ENCODE measurements around the gene PPP4R1. TPM values are rescaled to one million over a fixed set of nuclear protein-coding genes. Genes with fewer than 3 reads are reported as not detected.

The PPP4R1 gene
- total and polyA plus RNA-seq, 8 donors: 97.6 to 163 (median 109) TPM

GRCh38 chr18:9629709-9630108, 15.3 kb upstream of the PPP4R1 start:
- DNase-seq (no peak), ATAC-seq (peak; percentile 59)
- Histone ChIP-seq H3K4me1 (no peaks in the 10 kb centered on the region), H3K4me3 (no peak overlapping the region), H3K36me3 (no peaks in the 10 kb centered on the region), H3K9me3 (no peaks in the 10 kb centered on the region), H3K27ac (no peak overlapping the region), H3K27me3 (no peaks in the 10 kb centered on the region)
- intact Hi-C loops (cut with DNase I): no loop called here
- no peak for TF ChIP-seq CTCF (IDR thresholded peaks at IDR 0.05)

GRCh38 chr18:9628984-9629383, 14.6 kb upstream of the PPP4R1 start:
- Histone ChIP-seq H3K9me3 (no peaks in the 10 kb centered on the region), H3K27me3 (no peaks in the 10 kb centered on the region), H3K36me3 (no peaks in the 10 kb centered on the region), H3K4me1 (no peaks in the 10 kb centered on the region), H3K27ac (no peak overlapping the region), H3K4me3 (no peak overlapping the region)
- DNase-seq (no peak), ATAC-seq (no peak)
- no peak for TF ChIP-seq CTCF (IDR thresholded peaks at IDR 0.05)
- intact Hi-C loops (cut with DNase I): no loop called here

GRCh38 chr18:9627642-9628041, 13.3 kb upstream of the PPP4R1 start:
- TF ChIP-seq CTCF (IDR thresholded peaks at IDR 0.05): no peak
- no peak for ATAC-seq
- Histone ChIP-seq H3K4me1 (no peaks in the 10 kb centered on the region), H3K27ac (no peak overlapping the region), H3K36me3 (no peaks in the 10 kb centered on the region), H3K9me3 (no peaks in the 10 kb centered on the region), H3K27me3 (no peaks in the 10 kb centered on the region), H3K4me3 (no peak overlapping the region)
- intact Hi-C loops (cut with DNase I): no loop called here
- DNase-seq: no peak

GRCh38 chr18:9619990-9620389, 5.6 kb upstream of the PPP4R1 start:
- H3K4me3 ChIP-seq: no peak overlapping the region
- no peaks in the 10 kb centered on the region for H3K27me3 ChIP-seq
- H3K27ac ChIP-seq: peak overlapping the region; percentile 43 to 48
- H3K36me3 ChIP-seq: no peaks in the 10 kb centered on the region
- ATAC-seq (no peak), DNase-seq (no peak)
- no peak for TF ChIP-seq CTCF (IDR thresholded peaks at IDR 0.05)
- intact Hi-C loops (cut with DNase I): no loop called here
- H3K4me1 ChIP-seq: peaks cover 2 to 29% of the 10 kb centered on the region in 2 donors
- no peaks in the 10 kb centered on the region for H3K9me3 ChIP-seq

- Histone ChIP-seq H3K36me3 (no peaks in the 10 kb centered on the region), H3K4me3 (no peak overlapping the region), H3K4me1 (peaks cover 2 to 29% of the 10 kb centered on the region in 2 donors), H3K27me3 (no peaks in the 10 kb centered on the region), H3K27ac (peak overlapping the region; percentile 43 to 48), H3K9me3 (no peaks in the 10 kb centered on the region)
- DNase-seq: no peak
- no peak for TF ChIP-seq CTCF (IDR thresholded peaks at IDR 0.05)
- ATAC-seq: peak; percentile 35
- intact Hi-C loops (cut with DNase I): no loop called here
Observed at GRCh38 chr18:9619545-9619944, 5.2 kb upstream of the PPP4R1 start.

Measured in left lung (tissue), 10 donors.